GM23248 (cell line): Measurements from ENCODE around the gene PLCE1. TPM values are rescaled to one million over a fixed set of nuclear protein-coding genes. Genes with fewer than 3 reads are reported as not detected.

Experiments used
- DNase-seq: peaks from one replicate; pipeline ENCODE4 v3.0.0-alpha.2; 2015
- H2AFZ ChIP-seq: fragments of 200-600 bp; sonication (generic); 2 replicates; pipeline ENCODE4 v1.6.1; 2016; ENCODE audit warnings: antibody characterized with exemption
- H3F3A ChIP-seq: fragments of 200-600 bp; sonication (generic); 2 replicates; pipeline ENCODE4 v1.6.1; 2016; ENCODE audit warnings: mild to moderate bottlenecking, antibody characterized with exemption, mixed run types; ENCODE audit not compliant: insufficient read depth
- H3K27ac ChIP-seq: fragments of 200-600 bp; sonication (generic); 2 replicates; pipeline ENCODE4 v1.5.1; 2016; ENCODE audit warnings: mild to moderate bottlenecking
- H3K27me3 ChIP-seq: fragments of 200-600 bp; sonication (generic); replicated peaks from 2 replicates; pipeline ENCODE4 v1.6.1; 2016; ENCODE audit warnings: mild to moderate bottlenecking; ENCODE audit not compliant: insufficient read depth
- H3K36me3 ChIP-seq: fragments of 200-600 bp; sonication (generic); 2 replicates; pipeline ENCODE4 v1.6.1; 2016; ENCODE audit warnings: low read depth, mild to moderate bottlenecking
- H3K4me1 ChIP-seq: fragments of 200-600 bp; sonication (generic); 2 replicates; pipeline ENCODE4 v1.6.1; 2016; ENCODE audit warnings: mild to moderate bottlenecking; ENCODE audit not compliant: insufficient read depth
- H3K4me2 ChIP-seq: fragments of 200-600 bp; sonication (generic); one replicate; pipeline ENCODE4 v1.6.1; 2016; ENCODE audit warnings: mild to moderate bottlenecking; ENCODE audit not compliant: unreplicated experiment
- H3K4me3 ChIP-seq: fragments of 200-600 bp; sonication (generic); 2 replicates; pipeline ENCODE4 v1.5.1; 2016; ENCODE audit warnings: mild to moderate bottlenecking
- H3K79me2 ChIP-seq: fragments of 200-600 bp; sonication (generic); 2 replicates; pipeline ENCODE4 v1.6.1; 2016; ENCODE audit warnings: mild to moderate bottlenecking; ENCODE audit not compliant: insufficient read depth
- H3K9ac ChIP-seq: fragments of 200-600 bp; sonication (generic); 2 replicates; pipeline ENCODE4 v1.6.1; 2016; ENCODE audit warnings: mild to moderate bottlenecking
- H3K9me2 ChIP-seq: fragments of 200-600 bp; sonication (generic); 2 replicates; pipeline ENCODE4 v1.6.1; 2016; ENCODE audit warnings: mixed run types, mild to moderate bottlenecking, moderate library complexity; ENCODE audit not compliant: insufficient read depth
- H3K9me3 ChIP-seq: fragments of 200-600 bp; sonication (generic); one replicate; pipeline ENCODE4 v1.6.1; 2017; ENCODE audit warnings: low read depth
- H4K20me1 ChIP-seq: fragments of 200-600 bp; sonication (generic); 2 replicates; pipeline ENCODE4 v1.6.0; 2016; ENCODE audit not compliant: insufficient read depth
- EZH2 ChIP-seq: fragments of 200-600 bp; sonication (generic); IDR thresholded peaks from 2 replicates; pipeline ENCODE4 v1.6.1; 2018; ENCODE audit warnings: antibody characterized with exemption, mild to moderate bottlenecking; ENCODE audit not compliant: insufficient read depth, poor library complexity, severe bottlenecking
- EZH2phosphoT487 ChIP-seq: fragments of 200-600 bp; sonication (generic); IDR thresholded peaks from 2 replicates; pipeline ENCODE4 v1.6.1; 2018; ENCODE audit warnings: antibody characterized with exemption, moderate library complexity, mild to moderate bottlenecking, low read depth; ENCODE audit not compliant: insufficient read depth
- WGBS, 2 experiments: methylation state at CpG; one replicate each; pipeline ENCODE4 v1.1.6; 2015 to 2017; ENCODE audit warnings: low lambda C conversion rate in 2 of 2, low coverage in 1 of 2; ENCODE audit errors: missing lambda C conversion rate in 2 of 2; 5-methylcytosine and 5-hydroxymethylcytosine counted together
- in situ Hi-C: fragments of 300-500 bp; cut with MboI; formaldehyde crosslinking; loops from 2 replicates; pipeline ENCODE4 v1.15.0; 2020
- polyA plus RNA-seq: library from polyadenylated mRNA; unstranded; fragments of >200 nt; fragmentation: Nextera tagmentation; extraction: Ambion mirVana; gene quantifications from 2 replicates; pipeline ENCODE4 v1.2.1, GENCODE V29; 2016
- total RNA-seq: library from RNA; depleted of rRNA; stranded (reverse); fragments of >200 nt; shearing (Covaris generic); gene quantifications from 2 replicates; pipeline ENCODE4 v1.2.3, GENCODE V29; 2014

Gene PLCE1
- total and polyA plus RNA-seq, 2 experiments from 2014 or later: 3.7 to 6.2 TPM

DNA sequence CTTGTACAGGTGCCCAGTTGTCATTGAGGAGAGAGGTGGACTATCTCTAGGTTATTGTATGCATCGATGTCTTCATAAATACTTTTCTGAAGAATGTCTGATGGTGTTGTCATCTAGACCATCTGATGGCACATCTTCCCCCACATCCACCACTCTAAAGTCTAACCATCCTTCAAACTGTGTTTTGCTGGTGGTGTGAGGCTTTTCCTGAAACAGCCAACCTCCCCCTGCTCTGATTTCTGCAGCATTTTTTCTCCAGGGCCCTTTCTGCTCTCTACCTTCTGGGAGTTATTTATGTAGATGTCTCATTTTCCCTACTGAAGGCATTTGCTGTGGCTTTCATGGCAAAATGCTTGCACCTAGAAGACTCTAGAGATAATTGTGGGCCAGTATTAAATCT is 1.5 kb downstream of the PLCE1 start:
- Histone ChIP-seq H3K27ac (no peak overlapping the region), H2AFZ (no peak overlapping the region), H3F3A (peaks cover 46% of the 10 kb centered on the region), H3K9ac (no peak overlapping the region), H3K36me3 (no peaks in the 10 kb centered on the region), H3K4me2 (peak overlapping the region; percentile 23), H3K4me3 (no peak overlapping the region), H3K4me1 (peaks cover 44% of the 10 kb centered on the region), H3K9me2 (no peaks in the 10 kb centered on the region), H4K20me1 (no peaks in the 10 kb centered on the region), H3K27me3 (no peaks in the 10 kb centered on the region), H3K79me2 (0 out of 2 replicates have a peak, but pooled peaks cover 9% of the 10 kb centered on the region), H3K9me3 (no peaks in the 10 kb centered on the region)
- in situ Hi-C loops: no loop called here
- WGBS, 2 experiments: 59 to 62% methylated on average over 1 of the region's 1 CpG
- DNase-seq: no peak
- TF ChIP-seq EZH2 (no peak), EZH2phosphoT487 (no peak)

DNA sequence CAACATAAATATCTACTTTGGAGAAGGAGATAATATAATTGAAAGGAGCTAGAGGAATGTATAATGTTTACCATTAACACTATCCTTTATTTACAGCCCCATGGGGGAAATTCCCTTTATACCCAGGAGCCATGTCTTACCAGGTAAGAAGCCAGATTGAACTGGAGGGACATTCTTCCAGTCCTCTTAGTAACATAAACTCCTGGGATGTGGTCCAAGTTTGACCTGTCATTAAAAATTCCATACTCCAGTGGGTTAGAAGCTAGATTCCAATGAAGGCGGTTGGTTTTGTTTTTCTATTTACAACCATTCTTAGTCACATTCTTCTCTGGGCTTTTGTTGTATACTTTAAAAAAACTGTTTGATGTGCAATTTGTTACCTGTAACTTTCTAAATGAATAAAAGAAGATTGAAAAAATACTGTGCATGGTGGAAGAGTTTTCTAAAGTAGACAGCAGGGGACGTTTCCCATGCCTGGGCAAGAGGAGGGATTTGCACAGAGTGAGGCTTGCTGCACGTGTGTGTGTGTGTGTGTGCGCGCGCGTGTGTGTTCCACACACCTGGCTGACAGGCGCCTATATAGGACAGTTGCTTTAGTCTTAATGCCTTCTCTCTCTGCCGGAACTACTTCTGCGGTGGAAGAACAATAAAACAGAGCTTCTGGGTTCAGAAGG is 2.0 kb downstream of the PLCE1 start:
- Histone ChIP-seq H2AFZ (no peak overlapping the region), H4K20me1 (no peaks in the 10 kb centered on the region), H3F3A (peaks cover 46% of the 10 kb centered on the region), H3K9ac (no peak overlapping the region), H3K4me2 (peak overlapping the region; percentile 23), H3K9me3 (no peaks in the 10 kb centered on the region), H3K27me3 (no peaks in the 10 kb centered on the region), H3K79me2 (0 out of 2 replicates have a peak, but pooled peaks cover 9% of the 10 kb centered on the region), H3K36me3 (no peaks in the 10 kb centered on the region), H3K9me2 (no peaks in the 10 kb centered on the region), H3K4me1 (peaks cover 46% of the 10 kb centered on the region), H3K4me3 (no peak overlapping the region), H3K27ac (no peak overlapping the region)
- no peak for TF ChIP-seq EZH2phosphoT487
- no peak for TF ChIP-seq EZH2
- in situ Hi-C loops: no loop called here
- 86 to 90% methylated on average over 10 of the region's 10 CpGs for WGBS, 2 experiments
- DNase-seq: peak; percentile 73

DNA sequence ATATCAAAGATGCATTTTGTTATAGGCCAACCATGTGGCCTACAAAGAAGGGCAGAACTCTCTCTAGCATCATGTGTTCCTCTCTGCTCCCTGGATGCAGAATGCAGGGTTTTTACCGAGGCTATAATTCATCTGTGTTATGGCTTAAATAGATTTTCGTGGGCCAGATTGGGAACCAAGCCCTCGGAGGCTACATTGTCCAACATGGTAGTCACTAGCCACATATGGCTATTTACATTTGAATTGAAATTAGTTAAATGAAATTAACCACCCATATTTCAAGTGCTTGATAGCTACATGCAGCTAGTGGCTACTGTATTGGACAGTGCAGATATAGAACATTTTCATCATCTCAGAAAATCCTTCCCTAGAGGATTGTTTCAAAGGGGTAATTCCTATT is 2.8 kb downstream of the PLCE1 start:
- Histone ChIP-seq H3K27me3 (no peaks in the 10 kb centered on the region), H3K9ac (no peak overlapping the region), H3K4me3 (no peak overlapping the region), H4K20me1 (no peaks in the 10 kb centered on the region), H3K36me3 (no peaks in the 10 kb centered on the region), H3K27ac (no peak overlapping the region), H3K4me1 (peaks cover 39% of the 10 kb centered on the region), H2AFZ (no peak overlapping the region), H3K79me2 (0 out of 2 replicates have a peak, but pooled peaks cover 9% of the 10 kb centered on the region), H3K4me2 (no peak overlapping the region), H3K9me2 (no peaks in the 10 kb centered on the region), H3K9me3 (no peaks in the 10 kb centered on the region), H3F3A (peaks cover 39% of the 10 kb centered on the region)
- in situ Hi-C loops: no loop called here
- no peak for DNase-seq
- no peak for TF ChIP-seq EZH2
- no peak for TF ChIP-seq EZH2phosphoT487
- WGBS, 2 experiments: 60 to 61% methylated on average over 3 of the region's 3 CpGs

DNA sequence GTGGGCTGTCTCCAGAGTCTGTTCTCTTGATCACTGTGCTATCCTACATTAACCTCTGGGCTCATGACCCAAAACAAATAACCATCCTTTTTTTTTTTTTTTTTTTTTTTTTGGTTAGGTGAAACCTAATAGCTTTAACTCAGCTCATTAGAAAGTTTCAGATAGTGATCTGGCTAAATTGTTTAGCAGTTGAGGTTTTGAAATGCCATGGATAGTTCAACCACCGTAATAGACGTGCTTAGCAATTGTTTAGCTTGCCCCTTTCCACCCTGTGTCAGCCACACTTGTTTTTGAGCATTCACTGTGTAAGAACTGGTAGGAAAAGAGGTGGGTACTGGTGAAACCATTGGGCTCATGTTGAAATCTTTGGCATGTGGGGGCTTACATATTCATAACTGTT is 3.8 kb downstream of the PLCE1 start:
- no peaks in the 10 kb centered on the region for H3K36me3 ChIP-seq
- no peaks in the 10 kb centered on the region for H3K27me3 ChIP-seq
- DNase-seq: no peak
- H3K9ac ChIP-seq: no peak overlapping the region
- peaks cover 31% of the 10 kb centered on the region for H3F3A ChIP-seq
- no peak overlapping the region for H3K27ac ChIP-seq
- H4K20me1 ChIP-seq: no peaks in the 10 kb centered on the region
- H2AFZ ChIP-seq: no peak overlapping the region
- no peak overlapping the region for H3K4me2 ChIP-seq
- no peaks in the 10 kb centered on the region for H3K9me3 ChIP-seq
- H3K79me2 ChIP-seq: 0 out of 2 replicates have a peak, but pooled peaks cover 9% of the 10 kb centered on the region
- H3K4me1 ChIP-seq: peaks cover 29% of the 10 kb centered on the region
- H3K4me3 ChIP-seq: no peak overlapping the region
- WGBS, 2 experiments: 88 to 94% methylated on average over 2 of the region's 2 CpGs
- H3K9me2 ChIP-seq: no peaks in the 10 kb centered on the region
- no peak for TF ChIP-seq EZH2
- no peak for TF ChIP-seq EZH2phosphoT487
- in situ Hi-C loops: no loop called here
